ENCODE data around the gene PTPRD. TPM values are rescaled to one million over a fixed set of nuclear protein-coding genes. Genes with fewer than 3 reads are reported as not detected.
"Not testable (repeated sequence)": the region's sequence is repeated elsewhere in the genome, so short reads cannot be mapped to it uniquely, and the experiment has no call there.

The PTPRD gene
- total RNA-seq, 1 donor from 2014 or later, result 15.6 TPM

- intact Hi-C loops (cut with micrococcal nuclease), result no loop called here
- Histone ChIP-seq H3K4me3 (no peak overlapping the region), H3K4me1 (no peaks in the 10 kb centered on the region), H3K27ac (replicated peaks) (no peak overlapping the region), H3K9me3 (replicated peaks) (peaks cover 31% of the 10 kb centered on the region), H3K36me3 (no peaks in the 10 kb centered on the region), H3K27me3 (ENCODE audit: low read depth) (no peaks in the 10 kb centered on the region)
- no peak for TF ChIP-seq CTCF (IDR thresholded peaks at IDR 0.05; ENCODE audit: borderline replicate concordance)
- no peak for DNase-seq
Measured at GRCh38 chr9:9489183-9489582, 1123.6 kb downstream of the PTPRD start.

GRCh38 chr9:9483175-9483574, 1129.6 kb downstream of the PTPRD start:
- Histone ChIP-seq H3K4me1 (no peaks in the 10 kb centered on the region), H3K27me3 (ENCODE audit: low read depth) (no peaks in the 10 kb centered on the region), H3K27ac (replicated peaks) (no peak overlapping the region), H3K36me3 (no peaks in the 10 kb centered on the region), H3K9me3 (replicated peaks) (peaks cover 6% of the 10 kb centered on the region), H3K4me3 (no peak overlapping the region)
- DNase-seq, result no peak
- intact Hi-C loops (cut with micrococcal nuclease), result no loop called here
- no peak for TF ChIP-seq CTCF (IDR thresholded peaks at IDR 0.05; ENCODE audit: borderline replicate concordance)

- no peak for TF ChIP-seq CTCF (IDR thresholded peaks at IDR 0.05; ENCODE audit: borderline replicate concordance)
- Histone ChIP-seq H3K9me3 (replicated peaks) (no peaks in the 10 kb centered on the region), H3K27me3 (ENCODE audit: low read depth) (no peaks in the 10 kb centered on the region), H3K4me1 (no peaks in the 10 kb centered on the region), H3K36me3 (no peaks in the 10 kb centered on the region), H3K4me3 (no peak overlapping the region), H3K27ac (replicated peaks) (no peak overlapping the region)
- DNase-seq, result no peak
- intact Hi-C loops (cut with micrococcal nuclease), result no loop called here
Measured at GRCh38 chr9:9478741-9479140, 1134.1 kb downstream of the PTPRD start.

- Histone ChIP-seq H3K27me3 (ENCODE audit: low read depth) (no peaks in the 10 kb centered on the region), H3K36me3 (no peaks in the 10 kb centered on the region), H3K4me1 (no peaks in the 10 kb centered on the region), H3K4me3 (no peak overlapping the region), H3K9me3 (replicated peaks) (peaks cover 8% of the 10 kb centered on the region), H3K27ac (replicated peaks) (no peak overlapping the region)
- intact Hi-C loops (cut with micrococcal nuclease), result no loop called here
- no peak for TF ChIP-seq CTCF (IDR thresholded peaks at IDR 0.05; ENCODE audit: borderline replicate concordance)
- no peak for DNase-seq
Measured at GRCh38 chr9:9469271-9469670, 1143.5 kb downstream of the PTPRD start.

GRCh38 chr9:9441874-9442273, 1170.9 kb downstream of the PTPRD start:
- H3K4me1 ChIP-seq; DNase-seq; H3K27me3 ChIP-seq (ENCODE audit: low read depth); H3K4me3 ChIP-seq; H3K36me3 ChIP-seq; intact Hi-C loops (cut with micrococcal nuclease); H3K27ac ChIP-seq (replicated peaks): not testable (repeated sequence)
- peaks cover 19% of the 10 kb centered on the region for H3K9me3 ChIP-seq (replicated peaks)

GRCh38 chr9:9437641-9438040, 1175.2 kb downstream of the PTPRD start:
- H3K9me3 ChIP-seq (replicated peaks), result no peaks in the 10 kb centered on the region
- intact Hi-C loops (cut with micrococcal nuclease), result no loop called here
- DNase-seq, result no peak
- H3K4me1 ChIP-seq, result no peaks in the 10 kb centered on the region
- no peaks in the 10 kb centered on the region for H3K36me3 ChIP-seq
- H3K4me3 ChIP-seq, result no peak overlapping the region
- H3K27me3 ChIP-seq (ENCODE audit: low read depth), result no peaks in the 10 kb centered on the region
- TF ChIP-seq CTCF (IDR thresholded peaks at IDR 0.05; ENCODE audit: borderline replicate concordance), result no peak
- H3K27ac ChIP-seq (replicated peaks), result no peak overlapping the region

- DNase-seq; H3K9me3 ChIP-seq (replicated peaks); intact Hi-C loops (cut with micrococcal nuclease); H3K27ac ChIP-seq (replicated peaks); H3K36me3 ChIP-seq; H3K27me3 ChIP-seq (ENCODE audit: low read depth); H3K4me1 ChIP-seq; H3K4me3 ChIP-seq: not testable (repeated sequence)
Measured at GRCh38 chr9:9426454-9426853, 1186.3 kb downstream of the PTPRD start.
